22Rv1 (cell line): ENCODE results near the gene LGALS3BP.

Source experiments
- CTCF ChIP-seq: fragments of 450-650 bp; IDR thresholded peaks from 2 replicates; pipeline ENCODE4 v1.5.1; 2017; ENCODE audit warnings: mild to moderate bottlenecking
- ZFX ChIP-seq: fragments of 450-650 bp; IDR thresholded peaks from 2 replicates; pipeline ENCODE4 v1.6.1; 2017; ENCODE audit warnings: antibody characterized with exemption, borderline replicate concordance

- TF ChIP-seq CTCF (no peak), ZFX (no peak)
These were observed 41.0 kb upstream of the LGALS3BP start for GRCh38 chr17:79020631-79021301.
